Measurements from ENCODE around the gene PALLD. TPM values are rescaled to one million over a fixed set of nuclear protein-coding genes. Genes with fewer than 3 reads are reported as not detected.

Gene PALLD
- total and polyA plus RNA-seq, 2 of the 13 experiments (the other 11 are each of a cell fraction or from before 2014, with no cell fraction given) = 0.50 to 1.5 TPM

GRCh38 chr4:168833881-168834280 lies 337.0 kb downstream of the PALLD start:
- Histone ChIP-seq H3K36me3 (replicated peaks in 1 of 2; ENCODE audit: control insufficient read depth in 1 of 2, insufficient read depth in 2 of 2, low read length in 2 of 2) (no peaks in the 10 kb centered on the region), H3K9me3 (ENCODE audit: low read length) (no peaks in the 10 kb centered on the region), H3K27me3 (ENCODE audit: control insufficient read depth in 1 of 2, insufficient read depth in 2 of 2, low read length in 2 of 2) (peaks cover 3 to 34% of the 10 kb centered on the region in 2 experiments; a peak in 3 of 5 replicates), H4K20me1 (ENCODE audit: insufficient read depth, low read length) (no peaks in the 10 kb centered on the region), H3K4me1 (ENCODE audit: insufficient read depth, low read length) (0 out of 2 replicates have a peak, but pooled peaks cover 14% of the 10 kb centered on the region), H3K4me2 (ENCODE audit: low read depth, low read length) (no peak overlapping the region), H3K79me2 (ENCODE audit: insufficient read depth, low read length) (no peaks in the 10 kb centered on the region), H3K4me3 (replicated peaks in 1 of 3; ENCODE audit: insufficient read depth in 1 of 3, low read depth in 2 of 3, low read length in 3 of 3) (no peak overlapping the region), H3K27ac (ENCODE audit: extremely low read length, insufficient read depth, low read length) (no peak overlapping the region), H2AFZ (ENCODE audit: low read length) (no peak overlapping the region), H3K9ac (ENCODE audit: insufficient read depth, low read depth, low read length) (no peak overlapping the region)
- in situ Hi-C loops (cut with HindIII; ENCODE audit: extremely low pct_ligation_motif_present, low pct_unique_long_range_greater_than_20kb) = no loop called here
- TF ChIP-seq ZSCAN29 (CRISPR knock-in tag; conservative IDR thresholded peaks at IDR 0.05) = no peak
- ChIA-PET CTCF (ENCODE audit: low intra/inter-chr PET ratio, low total read pairs) (no interaction called here), POLR2A (no interaction called here)
- intact Hi-C loops (cut with micrococcal nuclease; ENCODE audit: unreplicated experiment) = loop anchor here (5.0 kb wide), 1 partner anchor 83 kb away; no protein-coding TSS in a partner anchor
- FAIRE-seq (no peak), ATAC-seq (no peak), DNase-seq (ENCODE audit: low spot score) (no peak)
- 83% methylated on average over 2 of the region's 2 CpGs for WGBS (ENCODE audit: low lambda C conversion rate)
- TSS peak; percentile 53 for BruUV-seq (replicated peaks)

DNA sequence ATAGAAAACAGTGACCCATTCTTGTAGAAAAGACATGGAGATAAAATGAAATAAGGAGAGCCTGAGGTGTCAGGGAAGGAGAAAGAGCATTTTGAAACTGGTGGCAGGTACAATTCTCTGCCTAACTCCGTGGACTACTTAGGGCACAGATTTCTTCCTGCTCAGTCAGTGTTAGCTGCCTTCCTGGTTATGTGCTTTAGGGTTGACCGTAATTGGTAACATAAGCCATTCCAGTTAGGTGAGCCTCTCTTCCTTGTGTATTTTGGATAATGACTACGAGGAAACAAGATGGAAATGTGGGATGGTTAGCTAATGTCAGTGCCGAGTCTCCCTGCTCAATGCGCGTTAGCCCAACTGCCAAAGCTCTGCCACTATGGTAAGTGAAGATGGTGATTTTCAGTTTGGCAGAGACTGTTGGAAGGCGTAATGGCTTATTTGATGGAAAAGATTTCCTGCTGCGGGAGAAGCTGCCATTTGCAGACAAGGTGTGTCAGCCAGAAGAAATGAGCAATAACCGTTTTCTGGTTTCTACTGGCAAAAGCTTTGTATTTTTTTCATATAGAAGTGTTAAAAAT lies 339.1 kb downstream of the PALLD start:
- ATAC-seq = no peak
- intact Hi-C loops (cut with micrococcal nuclease; ENCODE audit: unreplicated experiment) (no loop called here), in situ Hi-C loops (cut with HindIII; ENCODE audit: extremely low pct_ligation_motif_present, low pct_unique_long_range_greater_than_20kb) (no loop called here)
- Histone ChIP-seq H3K4me3 (replicated peaks in 1 of 3; ENCODE audit: insufficient read depth in 1 of 3, low read depth in 2 of 3, low read length in 3 of 3) (no peak overlapping the region), H3K27me3 (ENCODE audit: control insufficient read depth in 1 of 2, insufficient read depth in 2 of 2, low read length in 2 of 2) (peaks cover 3 to 27% of the 10 kb centered on the region in 2 experiments; a peak in 3 of 5 replicates), H4K20me1 (ENCODE audit: insufficient read depth, low read length) (no peaks in the 10 kb centered on the region), H3K9me3 (ENCODE audit: low read length) (no peaks in the 10 kb centered on the region), H3K79me2 (ENCODE audit: insufficient read depth, low read length) (no peaks in the 10 kb centered on the region), H3K36me3 (replicated peaks in 1 of 2; ENCODE audit: control insufficient read depth in 1 of 2, insufficient read depth in 2 of 2, low read length in 2 of 2) (no peaks in the 10 kb centered on the region), H3K27ac (ENCODE audit: extremely low read length, insufficient read depth, low read length) (no peak overlapping the region), H3K4me2 (ENCODE audit: low read depth, low read length) (no peak overlapping the region), H2AFZ (ENCODE audit: low read length) (no peak overlapping the region), H3K4me1 (ENCODE audit: insufficient read depth, low read length) (0 out of 2 replicates have a peak, but pooled peaks cover 14% of the 10 kb centered on the region), H3K9ac (ENCODE audit: insufficient read depth, low read depth, low read length) (no peak overlapping the region)
- FAIRE-seq = no peak
- CTCF ChIA-PET (ENCODE audit: low intra/inter-chr PET ratio, low total read pairs) = no interaction called here
- 85% methylated on average over 9 of the region's 9 CpGs for WGBS (ENCODE audit: low lambda C conversion rate)
- DNase-seq (ENCODE audit: low spot score) = no peak
- POLR2A ChIA-PET = no interaction called here
- no TSS peak for BruUV-seq (replicated peaks)
- TF ChIP-seq DDIT3 (CRISPR knock-in tag; IDR thresholded peaks at IDR 0.05) = no peak
- TF ChIP-seq IKZF5 (CRISPR knock-in tag; IDR thresholded peaks at IDR 0.05) = no peak
- no peak for TF ChIP-seq MTA1 (CRISPR knock-in tag; IDR thresholded peaks at IDR 0.05; ENCODE audit: borderline replicate concordance)
- TF ChIP-seq MAX (IDR thresholded peaks at IDR 0.05) = no peak
- TF ChIP-seq, protein P1, sequence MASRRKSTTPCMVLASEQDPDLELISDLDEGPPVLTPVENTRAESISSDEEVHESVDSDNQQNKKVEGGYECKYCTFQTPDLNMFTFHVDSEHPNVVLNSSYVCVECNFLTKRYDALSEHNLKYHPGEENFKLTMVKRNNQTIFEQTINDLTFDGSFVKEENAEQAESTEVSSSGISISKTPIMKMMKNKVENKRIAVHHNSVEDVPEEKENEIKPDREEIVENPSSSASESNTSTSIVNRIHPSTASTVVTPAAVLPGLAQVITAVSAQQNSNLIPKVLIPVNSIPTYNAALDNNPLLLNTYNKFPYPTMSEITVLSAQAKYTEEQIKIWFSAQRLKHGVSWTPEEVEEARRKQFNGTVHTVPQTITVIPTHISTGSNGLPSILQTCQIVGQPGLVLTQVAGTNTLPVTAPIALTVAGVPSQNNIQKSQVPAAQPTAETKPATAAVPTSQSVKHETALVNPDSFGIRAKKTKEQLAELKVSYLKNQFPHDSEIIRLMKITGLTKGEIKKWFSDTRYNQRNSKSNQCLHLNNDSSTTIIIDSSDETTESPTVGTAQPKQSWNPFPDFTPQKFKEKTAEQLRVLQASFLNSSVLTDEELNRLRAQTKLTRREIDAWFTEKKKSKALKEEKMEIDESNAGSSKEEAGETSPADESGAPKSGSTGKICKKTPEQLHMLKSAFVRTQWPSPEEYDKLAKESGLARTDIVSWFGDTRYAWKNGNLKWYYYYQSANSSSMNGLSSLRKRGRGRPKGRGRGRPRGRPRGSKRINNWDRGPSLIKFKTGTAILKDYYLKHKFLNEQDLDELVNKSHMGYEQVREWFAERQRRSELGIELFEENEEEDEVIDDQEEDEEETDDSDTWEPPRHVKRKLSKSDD (CRISPR knock-in tag; IDR thresholded peaks at IDR 0.05; ENCODE audit: low read depth) = no peak
- no peak for TF ChIP-seq CHD4 (IDR thresholded peaks at IDR 0.05; ENCODE audit: borderline replicate concordance, low read length)
- no peak for TF ChIP-seq CSRNP2 (CRISPR knock-in tag; conservative IDR thresholded peaks at IDR 0.05; ENCODE audit: low read depth)
- TF ChIP-seq ZNF12 (CRISPR knock-in tag; IDR thresholded peaks at IDR 0.05) = no peak
- TF ChIP-seq, protein P2, sequence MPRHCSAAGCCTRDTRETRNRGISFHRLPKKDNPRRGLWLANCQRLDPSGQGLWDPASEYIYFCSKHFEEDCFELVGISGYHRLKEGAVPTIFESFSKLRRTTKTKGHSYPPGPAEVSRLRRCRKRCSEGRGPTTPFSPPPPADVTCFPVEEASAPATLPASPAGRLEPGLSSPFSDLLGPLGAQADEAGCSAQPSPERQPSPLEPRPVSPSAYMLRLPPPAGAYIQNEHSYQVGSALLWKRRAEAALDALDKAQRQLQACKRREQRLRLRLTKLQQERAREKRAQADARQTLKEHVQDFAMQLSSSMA (CRISPR knock-in tag; IDR thresholded peaks at IDR 0.05) = no peak
